Smooth muscle cell (in vitro differentiated cells): ENCODE measurements around the gene TPK1. TPM values are rescaled to one million over a fixed set of nuclear protein-coding genes. Genes with fewer than 3 reads are reported as not detected.
A peak's percentile ranks its signal among the peaks of the same experiment; 100 is the strongest.

Experiments
- DNase-seq: peaks from one replicate; lab custom pipeline; 2025; ENCODE audit not compliant: unreplicated experiment; lab: John Stamatoyannopoulos, UW
- H2AFZ ChIP-seq: fragments of 200-600 bp; sonication (generic); 2 replicates; pipeline ENCODE4 v1.6.0; 2016; ENCODE audit warnings: antibody characterized with exemption, low read depth, mild to moderate bottlenecking
- H3F3A ChIP-seq: fragments of 200-600 bp; sonication (generic); 2 replicates; pipeline ENCODE4 v1.6.0; 2017; ENCODE audit warnings: antibody characterized with exemption, low read depth
- H3K27ac ChIP-seq: fragments of 200-600 bp; sonication (generic); 2 replicates; pipeline ENCODE4 v1.5.1; 2016; ENCODE audit warnings: low read depth, mild to moderate bottlenecking
- H3K27me3 ChIP-seq: fragments of 200-600 bp; sonication (generic); 2 replicates; pipeline ENCODE4 v1.6.1; 2016; ENCODE audit warnings: low read depth, mild to moderate bottlenecking
- H3K36me3 ChIP-seq: fragments of 200-600 bp; sonication (generic); 2 replicates; pipeline ENCODE4 v1.5.1; 2016; ENCODE audit warnings: low read depth
- H3K4me1 ChIP-seq: fragments of 200-600 bp; sonication (generic); 2 replicates; pipeline ENCODE4 v1.5.1; 2016; ENCODE audit warnings: low read depth
- H3K4me2 ChIP-seq: fragments of 200-600 bp; sonication (generic); 2 replicates; pipeline ENCODE4 v1.6.0; 2016; ENCODE audit warnings: mild to moderate bottlenecking
- H3K4me3 ChIP-seq: fragments of 200-600 bp; sonication (generic); 2 replicates; pipeline ENCODE4 v1.5.1; 2016; ENCODE audit warnings: mild to moderate bottlenecking
- H3K79me2 ChIP-seq: fragments of 200-600 bp; sonication (generic); 2 replicates; pipeline ENCODE4 v1.6.0; 2016; ENCODE audit warnings: low read depth, mild to moderate bottlenecking
- H3K9ac ChIP-seq: fragments of 200-600 bp; sonication (generic); 2 replicates; pipeline ENCODE4 v1.6.0; 2016; ENCODE audit warnings: low read depth
- H3K9me3 ChIP-seq: fragments of 200-600 bp; sonication (generic); replicated peaks from 2 replicates; pipeline ENCODE4 v1.5.1; 2016; ENCODE audit warnings: low read depth
- H4K20me1 ChIP-seq: fragments of 200-600 bp; sonication (generic); 2 replicates; pipeline ENCODE4 v1.6.0; 2016; ENCODE audit warnings: low read depth
- CTCF ChIP-seq: fragments of 200-600 bp; sonication (generic); IDR thresholded peaks from 2 replicates; pipeline ENCODE4 v1.5.1; 2017; ENCODE audit warnings: borderline replicate concordance, mild to moderate bottlenecking, antibody characterized with exemption; ENCODE audit not compliant: insufficient read depth, poor library complexity, severe bottlenecking
- WGBS: methylation state at CpG from one replicate; pipeline ENCODE4 v1.1.7; 2016; ENCODE audit warnings: low lambda C conversion rate; 5-methylcytosine and 5-hydroxymethylcytosine counted together
- polyA plus RNA-seq: library from polyadenylated mRNA; unstranded; fragments of >200 nt; fragmentation: Nextera tagmentation; extraction: Ambion mirVana; gene quantifications from 2 replicates; pipeline ENCODE4 v1.2.1, GENCODE V29; 2016
- total RNA-seq: library from RNA; depleted of rRNA; stranded (reverse); fragments of >200 nt; gene quantifications from 2 replicates; pipeline ENCODE4 v1.2.3, GENCODE V29; 2014

TPK1 gene
- total and polyA plus RNA-seq, 2 experiments from 2014 or later = 1.2 to 1.9 TPM

DNA sequence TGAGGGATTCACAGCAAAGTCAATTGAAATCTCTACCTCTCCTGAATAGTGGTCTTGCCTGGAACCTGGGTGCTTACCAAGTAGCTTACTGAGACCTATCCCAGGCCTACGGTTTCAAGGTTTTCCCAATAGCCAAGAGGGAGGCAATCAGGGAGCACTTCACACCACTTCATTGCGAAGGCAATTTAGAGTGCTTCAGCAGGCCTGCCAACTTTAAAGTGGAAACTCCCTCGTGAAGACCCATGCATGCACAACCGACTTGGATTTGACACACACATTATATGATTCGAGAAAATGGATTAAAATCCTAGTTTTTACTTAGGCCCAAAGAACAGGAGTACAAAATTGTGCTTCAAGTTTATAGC, 380.8 kb downstream of the TPK1 start:
- Histone ChIP-seq H3K79me2 (no peaks in the 10 kb centered on the region), H3K4me2 (no peak overlapping the region), H2AFZ (no peak overlapping the region), H3K36me3 (no peaks in the 10 kb centered on the region), H3K27ac (no peak overlapping the region), H3K9me3 (no peaks in the 10 kb centered on the region), H3F3A (no peaks in the 10 kb centered on the region), H3K4me3 (no peak overlapping the region), H3K27me3 (no peaks in the 10 kb centered on the region), H3K9ac (no peak overlapping the region), H3K4me1 (no peaks in the 10 kb centered on the region), H4K20me1 (no peaks in the 10 kb centered on the region)
- no peak for DNase-seq
- no peak for TF ChIP-seq CTCF
- WGBS = 73% methylated on average over 5 of the region's 5 CpGs

GRCh38 chr7:144454256-144455039, 381.4 kb downstream of the TPK1 start:
- H3K27ac ChIP-seq = no peak overlapping the region
- H3K9me3 ChIP-seq = no peaks in the 10 kb centered on the region
- no peak overlapping the region for H3K4me2 ChIP-seq
- H3K4me3 ChIP-seq = no peak overlapping the region
- peak; percentile 32 for TF ChIP-seq CTCF
- H3F3A ChIP-seq = no peaks in the 10 kb centered on the region
- no peak overlapping the region for H2AFZ ChIP-seq
- no peaks in the 10 kb centered on the region for H3K27me3 ChIP-seq
- H3K4me1 ChIP-seq = no peaks in the 10 kb centered on the region
- no peak for DNase-seq
- H3K36me3 ChIP-seq = no peaks in the 10 kb centered on the region
- no peaks in the 10 kb centered on the region for H4K20me1 ChIP-seq
- WGBS = 81% methylated on average over 3 of the region's 3 CpGs
- H3K9ac ChIP-seq = no peak overlapping the region
- no peaks in the 10 kb centered on the region for H3K79me2 ChIP-seq

- no peak for TF ChIP-seq CTCF
- no peaks in the 10 kb centered on the region for H4K20me1 ChIP-seq
- no peak for DNase-seq
- no peak overlapping the region for H2AFZ ChIP-seq
- WGBS = 95% methylated on average over 5 of the region's 5 CpGs
- H3K9me3 ChIP-seq = no peaks in the 10 kb centered on the region
- no peaks in the 10 kb centered on the region for H3K27me3 ChIP-seq
- H3K9ac ChIP-seq = no peak overlapping the region
- H3K4me3 ChIP-seq = no peak overlapping the region
- H3F3A ChIP-seq = no peaks in the 10 kb centered on the region
- no peaks in the 10 kb centered on the region for H3K79me2 ChIP-seq
- no peak overlapping the region for H3K4me2 ChIP-seq
- H3K27ac ChIP-seq = no peak overlapping the region
- no peaks in the 10 kb centered on the region for H3K36me3 ChIP-seq
- H3K4me1 ChIP-seq = no peaks in the 10 kb centered on the region
These were observed 383.8 kb downstream of the TPK1 start for GRCh38 chr7:144452064-144452463.

DNA sequence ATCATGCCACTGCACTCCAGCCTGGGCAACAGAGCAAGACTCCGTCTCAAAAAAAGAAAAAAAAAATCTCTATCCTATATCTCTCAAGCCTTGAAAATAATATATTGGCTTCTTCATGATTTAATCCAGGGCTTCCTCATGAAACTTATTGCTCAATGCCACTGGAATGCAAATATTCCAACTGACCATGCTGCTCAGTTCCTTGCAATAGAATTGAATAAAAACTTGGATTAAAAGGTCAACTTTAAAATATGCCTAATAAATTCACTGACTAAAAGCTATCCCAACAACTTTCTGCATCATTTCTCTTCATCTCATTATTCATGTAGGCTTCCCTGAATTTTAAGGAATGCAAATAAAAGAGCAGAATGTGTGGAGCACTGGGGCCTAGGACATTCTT, 390.3 kb downstream of the TPK1 start:
- no peak for TF ChIP-seq CTCF

More for the DNA sequence above, 390.3 kb downstream of the TPK1 start:
- DNase-seq = no peak
- H3K9ac ChIP-seq = no peak overlapping the region
- H3K79me2 ChIP-seq = no peaks in the 10 kb centered on the region
- no peaks in the 10 kb centered on the region for H3K36me3 ChIP-seq
- H3K27ac ChIP-seq = no peak overlapping the region
- no peak overlapping the region for H3K4me3 ChIP-seq
- H3F3A ChIP-seq = no peaks in the 10 kb centered on the region
- H4K20me1 ChIP-seq = no peaks in the 10 kb centered on the region
- WGBS = 80% methylated on average over 1 of the region's 1 CpG
- no peaks in the 10 kb centered on the region for H3K27me3 ChIP-seq
- no peaks in the 10 kb centered on the region for H3K4me1 ChIP-seq
- H3K9me3 ChIP-seq = no peaks in the 10 kb centered on the region
- H3K4me2 ChIP-seq = no peak overlapping the region
- H2AFZ ChIP-seq = no peak overlapping the region
